Neural progenitor cell (in vitro differentiated cells): ENCODE results near the gene MSI2. TPM values are rescaled to one million over a fixed set of nuclear protein-coding genes. Genes with fewer than 3 reads are reported as not detected.
A peak's percentile ranks its signal among the peaks of the same experiment; 100 is the strongest.

Experiments used
- DNase-seq: peaks from one replicate; pipeline ENCODE4 v3.0.0-alpha.2; 2016; ENCODE audit warnings: low spot score
- H2AFZ ChIP-seq: fragments of 200-600 bp; sonication (generic); replicated peaks from 2 replicates; pipeline ENCODE4 v1.6.1; 2016; ENCODE audit warnings: antibody characterized with exemption
- H3F3A ChIP-seq: fragments of 200-600 bp; sonication (generic); 2 replicates; pipeline ENCODE4 v1.6.1; 2016; ENCODE audit warnings: antibody characterized with exemption, low read depth
- H3K27ac ChIP-seq: fragments of 200-600 bp; sonication (generic); 2 replicates; pipeline ENCODE4 v1.5.1; 2016; ENCODE audit warnings: mild to moderate bottlenecking
- H3K27me3 ChIP-seq: fragments of 200-600 bp; sonication (generic); 2 replicates; pipeline ENCODE4 v1.6.1; 2016; ENCODE audit warnings: mild to moderate bottlenecking, moderate library complexity
- H3K36me3 ChIP-seq: fragments of 200-600 bp; sonication (generic); 2 replicates; pipeline ENCODE4 v1.5.1; 2016
- H3K4me1 ChIP-seq: fragments of 200-600 bp; sonication (generic); 2 replicates; pipeline ENCODE4 v1.6.1; 2016; ENCODE audit warnings: mixed run types
- H3K4me2 ChIP-seq: fragments of 200-600 bp; sonication (generic); 2 replicates; pipeline ENCODE4 v1.6.1; 2016
- H3K4me3 ChIP-seq: fragments of 200-600 bp; sonication (generic); 2 replicates; pipeline ENCODE4 v1.5.1; 2016
- H3K79me2 ChIP-seq: fragments of 200-600 bp; sonication (generic); 2 replicates; pipeline ENCODE4 v1.6.1; 2016; ENCODE audit warnings: low read depth
- H3K9ac ChIP-seq: fragments of 200-600 bp; sonication (generic); 2 replicates; pipeline ENCODE4 v1.6.1; 2016
- H3K9me3 ChIP-seq: fragments of 200-600 bp; sonication (generic); 2 replicates; pipeline ENCODE4 v1.5.1; 2016; ENCODE audit warnings: low read depth
- H4K20me1 ChIP-seq: fragments of 200-600 bp; sonication (generic); 2 replicates; pipeline ENCODE4 v1.6.1; 2016; ENCODE audit warnings: low read depth
- H3K27ac Mint-ChIP-seq: 3 replicates; pipeline ENCODE4 v1.8.0; 2021; ENCODE audit warnings: mixed read lengths
- H3K27me3 Mint-ChIP-seq: 2 replicates; pipeline ENCODE4 v1.8.0; 2022; ENCODE audit warnings: low read depth, mild to moderate bottlenecking, inconsistent platforms, moderate library complexity, mixed read lengths; ENCODE audit not compliant: insufficient read depth
- H3K36me3 Mint-ChIP-seq: 3 replicates; pipeline ENCODE4 v1.8.0; 2021; ENCODE audit warnings: mixed read lengths
- H3K4me1 Mint-ChIP-seq: 3 replicates; pipeline ENCODE4 v1.8.0; 2021; ENCODE audit warnings: mixed read lengths
- H3K4me3 Mint-ChIP-seq: 3 replicates; pipeline ENCODE4 v1.8.0; 2021; ENCODE audit warnings: mild to moderate bottlenecking, moderate library complexity, mixed read lengths
- H3K9me3 Mint-ChIP-seq: 3 replicates; pipeline ENCODE4 v1.8.0; 2020; ENCODE audit warnings: mixed read lengths
- EZH2 ChIP-seq: fragments of 200-600 bp; sonication (generic); IDR thresholded peaks from 2 replicates; pipeline ENCODE4 v1.6.1; 2017; ENCODE audit warnings: antibody characterized with exemption, mild to moderate bottlenecking, moderate library complexity
- EZH2phosphoT487 ChIP-seq: fragments of 200-600 bp; sonication (generic); IDR thresholded peaks from 2 replicates; pipeline ENCODE4 v1.6.1; 2017; ENCODE audit warnings: antibody characterized with exemption
- total RNA-seq: library from RNA; depleted of rRNA; stranded (reverse); fragments of >200 nt; gene quantifications from 2 replicates; pipeline ENCODE4 v1.2.3, GENCODE V29; 2015; ENCODE audit warnings: low replicate concordance
- TF ChIP-seq, protein P1 (sequence below): fragments of 200-600 bp; sonication (generic); IDR thresholded peaks from 2 replicates; pipeline ENCODE4 v1.5.1; 2017; ENCODE audit warnings: antibody characterized with exemption, mild to moderate bottlenecking

The MSI2 gene
- total RNA-seq, 1 donor from 2014 or later, result 96.9 TPM

DNA sequence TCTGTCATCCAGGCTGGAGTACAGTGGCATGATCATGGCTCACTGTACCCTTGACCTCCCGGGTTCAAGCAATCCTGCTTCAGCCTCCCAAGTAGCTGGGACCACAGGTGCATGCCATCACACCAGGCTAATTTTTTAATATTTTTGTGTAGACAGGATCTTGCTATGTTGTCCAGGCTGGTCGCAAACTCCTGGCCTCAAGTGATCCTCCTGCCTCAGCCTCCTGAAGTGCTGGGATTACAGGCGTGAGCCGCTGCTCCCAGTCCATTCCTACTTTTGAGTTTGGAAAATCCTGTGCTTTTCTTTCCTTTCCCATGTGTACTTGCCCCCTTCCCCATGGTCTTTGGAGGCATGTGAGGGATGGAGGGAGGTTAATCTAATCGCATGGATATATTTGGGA is 60.0 kb downstream of the MSI2 start:
- Histone ChIP-seq H3K27ac (no peak overlapping the region), H3K9me3 (no peaks in the 10 kb centered on the region), H3F3A (peaks cover 24% of the 10 kb centered on the region), H3K4me1 (peaks cover 53% of the 10 kb centered on the region), H3K4me2 (no peak overlapping the region), H4K20me1 (peaks cover 85% of the 10 kb centered on the region), H3K4me3 (no peak overlapping the region), H3K79me2 (peaks cover 100% of the 10 kb centered on the region), H3K36me3 (no peaks in the 10 kb centered on the region), H2AFZ (no peak overlapping the region), H3K9ac (no peak overlapping the region), H3K27me3 (no peaks in the 10 kb centered on the region)
- Mint-ChIP-seq H3K4me1 (peaks cover 81% of the 10 kb centered on the region), H3K4me3 (no peak overlapping the region), H3K27me3 (peaks cover 8% of the 10 kb centered on the region), H3K27ac (peak overlapping the region; percentile 3), H3K9me3 (no peaks in the 10 kb centered on the region), H3K36me3 (peaks cover 51% of the 10 kb centered on the region)
- DNase-seq, result no peak
- TF ChIP-seq, protein P1, sequence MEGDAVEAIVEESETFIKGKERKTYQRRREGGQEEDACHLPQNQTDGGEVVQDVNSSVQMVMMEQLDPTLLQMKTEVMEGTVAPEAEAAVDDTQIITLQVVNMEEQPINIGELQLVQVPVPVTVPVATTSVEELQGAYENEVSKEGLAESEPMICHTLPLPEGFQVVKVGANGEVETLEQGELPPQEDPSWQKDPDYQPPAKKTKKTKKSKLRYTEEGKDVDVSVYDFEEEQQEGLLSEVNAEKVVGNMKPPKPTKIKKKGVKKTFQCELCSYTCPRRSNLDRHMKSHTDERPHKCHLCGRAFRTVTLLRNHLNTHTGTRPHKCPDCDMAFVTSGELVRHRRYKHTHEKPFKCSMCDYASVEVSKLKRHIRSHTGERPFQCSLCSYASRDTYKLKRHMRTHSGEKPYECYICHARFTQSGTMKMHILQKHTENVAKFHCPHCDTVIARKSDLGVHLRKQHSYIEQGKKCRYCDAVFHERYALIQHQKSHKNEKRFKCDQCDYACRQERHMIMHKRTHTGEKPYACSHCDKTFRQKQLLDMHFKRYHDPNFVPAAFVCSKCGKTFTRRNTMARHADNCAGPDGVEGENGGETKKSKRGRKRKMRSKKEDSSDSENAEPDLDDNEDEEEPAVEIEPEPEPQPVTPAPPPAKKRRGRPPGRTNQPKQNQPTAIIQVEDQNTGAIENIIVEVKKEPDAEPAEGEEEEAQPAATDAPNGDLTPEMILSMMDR, result no peak
- TF ChIP-seq EZH2, result no peak
- TF ChIP-seq EZH2phosphoT487, result no peak

GRCh38 chr17:57317079-57317478 is 60.8 kb downstream of the MSI2 start:
- no peaks in the 10 kb centered on the region for H3K27me3 ChIP-seq

DNA sequence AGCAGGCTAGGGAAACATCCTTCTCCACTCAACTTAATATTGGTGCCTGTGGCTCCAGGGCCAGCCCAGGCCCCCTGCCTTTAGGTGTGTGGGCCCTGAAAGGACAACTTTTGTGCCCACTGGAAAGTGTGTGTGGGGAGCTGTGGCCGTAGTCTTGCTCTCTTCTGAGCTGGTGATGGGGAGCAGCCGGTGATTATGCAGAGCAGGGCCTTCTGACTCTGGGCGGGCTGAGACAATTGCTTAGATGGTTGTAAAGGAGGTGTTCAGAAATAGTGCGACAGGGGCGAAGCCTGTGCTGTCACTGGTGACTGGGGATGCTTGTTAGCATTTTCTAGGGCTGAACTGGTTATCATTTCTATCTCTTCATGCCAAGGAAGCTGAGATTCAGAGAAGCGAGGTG is 62.6 kb downstream of the MSI2 start:
- Mint-ChIP-seq H3K9me3 (no peaks in the 10 kb centered on the region), H3K4me1 (peaks cover 72% of the 10 kb centered on the region), H3K4me3 (peak overlapping the region; percentile 15), H3K36me3 (peaks cover 46% of the 10 kb centered on the region), H3K27me3 (peaks cover 9% of the 10 kb centered on the region), H3K27ac (peak overlapping the region; percentile 47)
- Histone ChIP-seq H3K4me1 (peaks cover 32% of the 10 kb centered on the region), H3K36me3 (no peaks in the 10 kb centered on the region), H3K4me2 (no peak overlapping the region), H3F3A (peaks cover 5% of the 10 kb centered on the region), H3K79me2 (peaks cover 100% of the 10 kb centered on the region), H2AFZ (no peak overlapping the region), H3K9ac (no peak overlapping the region), H3K27me3 (no peaks in the 10 kb centered on the region), H3K9me3 (no peaks in the 10 kb centered on the region), H3K27ac (no peak overlapping the region), H3K4me3 (no peak overlapping the region), H4K20me1 (peaks cover 83% of the 10 kb centered on the region)
- TF ChIP-seq EZH2phosphoT487 (no peak), EZH2 (no peak)
- TF ChIP-seq, protein P1, result no peak
- no peak for DNase-seq

More at GRCh38 chr17:57317079-57317478, 60.8 kb downstream of the MSI2 start:
- Mint-ChIP-seq H3K4me1 (peaks cover 79% of the 10 kb centered on the region), H3K9me3 (no peaks in the 10 kb centered on the region), H3K4me3 (no peak overlapping the region), H3K27me3 (peaks cover 8% of the 10 kb centered on the region), H3K36me3 (peaks cover 49% of the 10 kb centered on the region), H3K27ac (no peak overlapping the region)
- Histone ChIP-seq H3K4me3 (no peak overlapping the region), H3K9me3 (no peaks in the 10 kb centered on the region), H4K20me1 (peaks cover 84% of the 10 kb centered on the region), H3K27ac (no peak overlapping the region), H3K79me2 (peaks cover 100% of the 10 kb centered on the region), H2AFZ (no peak overlapping the region), H3K4me2 (no peak overlapping the region), H3K4me1 (peaks cover 50% of the 10 kb centered on the region), H3K36me3 (no peaks in the 10 kb centered on the region), H3F3A (peaks cover 20% of the 10 kb centered on the region), H3K9ac (no peak overlapping the region)
- TF ChIP-seq EZH2phosphoT487 (no peak), EZH2 (no peak)
- TF ChIP-seq, protein P1, result no peak
- no peak for DNase-seq
